DOHH2 (cell line): Measurements from ENCODE around the gene C3.

Experiments
- EZH2phosphoT487 ChIP-seq: fragments of 200-600 bp; sonication (generic); IDR thresholded peaks from 2 replicates; pipeline ENCODE4 v1.6.1; 2017; ENCODE audit warnings: borderline replicate concordance, mild to moderate bottlenecking, antibody characterized with exemption, low read length, moderate library complexity, mixed read lengths
- TF ChIP-seq, protein P1 (sequence below): fragments of 200-600 bp; sonication (generic); IDR thresholded peaks from one replicate; pipeline ENCODE4 v1.5.1; 2014; ENCODE audit warnings: antibody characterized with exemption, mild to moderate bottlenecking, low read depth, low read length; ENCODE audit not compliant: poor library complexity, severe bottlenecking

DNA sequence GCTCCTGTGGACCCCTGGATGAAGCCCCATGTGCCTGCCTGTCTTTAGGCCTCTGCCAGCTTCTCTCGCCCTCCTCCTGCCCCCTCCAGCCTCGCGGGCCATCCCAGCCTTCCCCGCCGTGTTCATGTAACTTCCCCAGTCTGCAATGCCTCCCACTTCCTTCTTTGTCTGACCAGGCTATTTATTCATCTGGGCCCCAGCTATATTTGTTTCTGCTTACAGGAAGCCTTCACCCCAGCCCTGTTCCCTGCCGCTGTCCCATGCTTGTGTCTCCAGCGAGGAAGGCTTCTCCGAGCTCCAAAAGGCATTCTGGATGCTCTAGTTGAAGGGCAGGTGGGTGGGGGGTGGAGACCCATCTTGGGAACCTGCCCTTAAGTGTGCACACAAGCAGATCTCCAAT, 7.9 kb upstream of the C3 start:
- TF ChIP-seq, protein P1, sequence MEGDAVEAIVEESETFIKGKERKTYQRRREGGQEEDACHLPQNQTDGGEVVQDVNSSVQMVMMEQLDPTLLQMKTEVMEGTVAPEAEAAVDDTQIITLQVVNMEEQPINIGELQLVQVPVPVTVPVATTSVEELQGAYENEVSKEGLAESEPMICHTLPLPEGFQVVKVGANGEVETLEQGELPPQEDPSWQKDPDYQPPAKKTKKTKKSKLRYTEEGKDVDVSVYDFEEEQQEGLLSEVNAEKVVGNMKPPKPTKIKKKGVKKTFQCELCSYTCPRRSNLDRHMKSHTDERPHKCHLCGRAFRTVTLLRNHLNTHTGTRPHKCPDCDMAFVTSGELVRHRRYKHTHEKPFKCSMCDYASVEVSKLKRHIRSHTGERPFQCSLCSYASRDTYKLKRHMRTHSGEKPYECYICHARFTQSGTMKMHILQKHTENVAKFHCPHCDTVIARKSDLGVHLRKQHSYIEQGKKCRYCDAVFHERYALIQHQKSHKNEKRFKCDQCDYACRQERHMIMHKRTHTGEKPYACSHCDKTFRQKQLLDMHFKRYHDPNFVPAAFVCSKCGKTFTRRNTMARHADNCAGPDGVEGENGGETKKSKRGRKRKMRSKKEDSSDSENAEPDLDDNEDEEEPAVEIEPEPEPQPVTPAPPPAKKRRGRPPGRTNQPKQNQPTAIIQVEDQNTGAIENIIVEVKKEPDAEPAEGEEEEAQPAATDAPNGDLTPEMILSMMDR, result no peak
- no peak for TF ChIP-seq EZH2phosphoT487
